ENCODE data around the gene OLIG2. TPM values are rescaled to one million over a fixed set of nuclear protein-coding genes. Genes with fewer than 3 reads are reported as not detected.

OLIG2 gene
- total and polyA plus RNA-seq, 2 of the 4 experiments (the other 2 are of a cell fraction) = not detected

- no peak overlapping the region; the same call in 1 of the 2 replicates for H3K4me2 ChIP-seq (ENCODE audit: low read depth, low read length)
- H3K9me3 ChIP-seq (ENCODE audit: control insufficient read depth, insufficient read depth, low read length) = peaks cover 4% of the 10 kb centered on the region; the same call in 1 of the 2 replicates
- DNase-seq = no peak
These were observed 45.4 kb downstream of the OLIG2 start for GRCh38 chr21:33070998-33071769.

More at GRCh38 chr21:33070998-33071769, 45.4 kb downstream of the OLIG2 start:
- intact Hi-C loops (cut with micrococcal nuclease) (no loop called here), dilution Hi-C loops (cut with HindIII; ENCODE audit: low sequenced_read_pairs, unreplicated experiment) (no loop called here), in situ Hi-C loops (cut with MboI; ENCODE audit: low sequenced_read_pairs) (no loop called here)
- Histone ChIP-seq H3K4me1 (ENCODE audit: control insufficient read depth, insufficient read depth, low read length) (peaks cover 2% of the 10 kb centered on the region; the same call in 1 of the 2 replicates), H3K27ac (ENCODE audit: insufficient read depth, low read length) (no peak overlapping the region), H3K56ac (ENCODE audit: extremely low read depth, insufficient read depth, low read length) (no peak overlapping the region), H3K36me3 (ENCODE audit: control insufficient read depth, insufficient read depth, low read length) (no peaks in the 10 kb centered on the region), H4K20me1 (ENCODE audit: insufficient read depth, low read length) (no peaks in the 10 kb centered on the region), H2AFZ (replicated peaks; ENCODE audit: low read length, poor library complexity) (peak overlapping the region; percentile 15), H3K79me1 (ENCODE audit: low read depth in 1 of 2, low read length in 2 of 2) (no peaks in the 10 kb centered on the region), H2AK9ac (replicated peaks; ENCODE audit: low read depth, low read length, poor library complexity) (no peak overlapping the region), H3K9ac (ENCODE audit: low read depth, low read length) (no peak overlapping the region), H3K18ac (ENCODE audit: low read depth, low read length) (no peak overlapping the region), H2BK5ac (ENCODE audit: low read depth, low read length, poor library complexity, severe bottlenecking) (no peak overlapping the region), H2BK20ac (ENCODE audit: low read depth, low read length) (no peak overlapping the region), H4K5ac (ENCODE audit: low read depth, low read length) (no peak overlapping the region), H4K91ac (ENCODE audit: insufficient read depth, low read depth, low read length) (no peak overlapping the region), H3K4me3 (ENCODE audit: insufficient read depth, low read depth, low read length) (no peak overlapping the region), H3K9me1 (ENCODE audit: insufficient read depth, low read length) (no peaks in the 10 kb centered on the region), H2AK5ac (ENCODE audit: low read depth, low read length) (no peak overlapping the region), H3K27me3 (ENCODE audit: control insufficient read depth, insufficient read depth, low read length) (peaks cover 93% of the 10 kb centered on the region), H2BK15ac (ENCODE audit: low read depth, low read length) (no peak overlapping the region), H3K14ac (replicated peaks; ENCODE audit: low read depth, low read length) (no peak overlapping the region), H4K8ac (ENCODE audit: low read depth in 2 of 2, low read length in 2 of 2) (no peak overlapping the region), H3K4ac (ENCODE audit: low read depth, low read length) (no peak overlapping the region), H3K23ac (ENCODE audit: low read depth, low read length) (no peak overlapping the region), H2BK120ac (ENCODE audit: low read depth, low read length) (no peak overlapping the region)
- POLR2A ChIA-PET (ENCODE audit: unreplicated experiment) = no interaction called here
- no peak for ATAC-seq (ENCODE audit: low read depth)
- TF ChIP-seq NFE2L2 (IDR thresholded peaks at IDR 0.05; ENCODE audit: low read depth, low read length) (no peak), MXI1 (IDR thresholded peaks at IDR 0.05; ENCODE audit: borderline replicate concordance, low read depth, low read length) (no peak), CHD1 (IDR thresholded peaks at IDR 0.05; ENCODE audit: low read depth, low read length) (no peak), FOS (IDR thresholded peaks at IDR 0.05; ENCODE audit: low read depth, low read length) (no peak), MAFK (IDR thresholded peaks at IDR 0.05; ENCODE audit: low read depth, low read length) (no peak), CEBPB (IDR thresholded peaks at IDR 0.05; ENCODE audit: low read depth, low read length) (no peak), RAD21 (IDR thresholded peaks at IDR 0.05; ENCODE audit: low read length) (no peak), CTCF (conservative IDR thresholded peaks at IDR 0.05; ENCODE audit: low read depth, low read length) (no peak), MAZ (IDR thresholded peaks at IDR 0.05; ENCODE audit: borderline replicate concordance, low read depth, low read length) (no peak), SMC3 (IDR thresholded peaks at IDR 0.05; ENCODE audit: low read depth, low read length) (no peak)
- WGBS, 2 experiments (ENCODE audit: extremely low coverage in 2 of 2, insufficient read length in 1 of 2) = 0% methylated on average over 16 of the region's 69 CpGs; no CpG with 5 or more reads in 1 of the 2 experiments
- BruUV-seq (replicated peaks) = no TSS peak
- CTCF ChIA-PET = no interaction called here
